Bronchial epithelial cell (primary cell): Measurements from ENCODE around the gene SETDB1. TPM values are rescaled to one million over a fixed set of nuclear protein-coding genes. Genes with fewer than 3 reads are reported as not detected.
A peak's percentile ranks its signal among the peaks of the same experiment; 100 is the strongest.

Experiments
- DNase-seq: peaks from one replicate; pipeline ENCODE4 v3.0.0-alpha.2; 2010; ENCODE audit warnings: low read depth
- FAIRE-seq: peaks from 2 replicates; lab custom pipeline; 2011; peaks lifted over from hg19 to GRCh38; lab: Jason Lieb, UNC
- H3K27me3 ChIP-seq: 2 replicates; pipeline ENCODE4 v1.5.1; 2011; ENCODE audit warnings: low read length; ENCODE audit not compliant: control insufficient read depth, insufficient read depth
- H3K36me3 ChIP-seq: 2 replicates; pipeline ENCODE4 v1.5.1; 2011; ENCODE audit warnings: low read length; ENCODE audit not compliant: control insufficient read depth, insufficient read depth
- H3K4me3 ChIP-seq: 2 replicates; pipeline ENCODE4 v1.5.1; 2011; ENCODE audit warnings: mild to moderate bottlenecking, low read depth, low read length, control low read depth
- CTCF ChIP-seq: IDR thresholded peaks from 2 replicates; pipeline ENCODE4 v1.5.1; 2011; ENCODE audit warnings: mild to moderate bottlenecking, moderate library complexity, low read length, control low read depth, inconsistent platforms; ENCODE audit not compliant: insufficient read depth, severe bottlenecking
- total RNA-seq: library from RNA; depleted of rRNA; stranded (reverse); fragments of >200 nt; gene quantifications from 2 replicates; pipeline ENCODE4 v1.2.1, GENCODE V29; 2014

SETDB1 gene
- total RNA-seq, 1 donor from 2014 or later = 24.0 TPM

- Histone ChIP-seq H3K4me3 (no peak overlapping the region), H3K36me3 (peaks cover 31% of the 10 kb centered on the region), H3K27me3 (no peaks in the 10 kb centered on the region)
- DNase-seq (no peak), FAIRE-seq (no peak)
- no peak for TF ChIP-seq CTCF
These were observed 43.5 kb downstream of the SETDB1 start for GRCh38 chr1:150969626-150970025.

- TF ChIP-seq CTCF = no peak
- Histone ChIP-seq H3K27me3 (no peaks in the 10 kb centered on the region), H3K4me3 (no peak overlapping the region), H3K36me3 (peaks cover 24% of the 10 kb centered on the region)
- FAIRE-seq (no peak), DNase-seq (peak; percentile 18)
These were observed 44.8 kb downstream of the SETDB1 start for GRCh38 chr1:150970808-150971582.

- H3K27me3 ChIP-seq = no peaks in the 10 kb centered on the region
- H3K36me3 ChIP-seq = peaks cover 19% of the 10 kb centered on the region
- no peak for DNase-seq
- H3K4me3 ChIP-seq = no peak overlapping the region
- FAIRE-seq = no peak
- TF ChIP-seq CTCF = no peak
These were observed 45.6 kb downstream of the SETDB1 start for GRCh38 chr1:150971583-150972416.

GRCh38 chr1:150972417-150972940, 46.3 kb downstream of the SETDB1 start:
- no peak overlapping the region for H3K4me3 ChIP-seq

GRCh38 chr1:150973258-150973835, 47.2 kb downstream of the SETDB1 start:
- peak overlapping the region; percentile 79 for H3K4me3 ChIP-seq
- H3K36me3 ChIP-seq = peaks cover 5% of the 10 kb centered on the region
- FAIRE-seq (no peak), DNase-seq (no peak)
- no peak for TF ChIP-seq CTCF
- H3K27me3 ChIP-seq = no peaks in the 10 kb centered on the region

More at GRCh38 chr1:150972417-150972940, 46.3 kb downstream of the SETDB1 start:
- no peak for DNase-seq
- Histone ChIP-seq H3K36me3 (peaks cover 13% of the 10 kb centered on the region), H3K27me3 (no peaks in the 10 kb centered on the region)
- FAIRE-seq = no peak
- no peak for TF ChIP-seq CTCF
